Measurements from ENCODE around the gene IL4R.

IL4R gene

GRCh38 chr16:27303256-27304100 is 10.3 kb upstream of the IL4R start:
- Histone ChIP-seq H3K4me3 (no peak overlapping the region), H3K27ac (no peak overlapping the region), H3K9ac (no peak overlapping the region), H3K4me2 (no peak overlapping the region), H3K9me3 (peaks cover 4% of the 10 kb centered on the region; the same call in 1 of the 2 replicates), H4K20me1 (no peaks in the 10 kb centered on the region), H3K4me1 (0 out of 2 replicates have a peak, but pooled peaks cover 5% of the 10 kb centered on the region), H3K36me3 (no peaks in the 10 kb centered on the region), H3K27me3 (no peaks in the 10 kb centered on the region)
- no peak for TF ChIP-seq Cebpa-rat (IDR thresholded peaks at IDR 0.05)

DNA sequence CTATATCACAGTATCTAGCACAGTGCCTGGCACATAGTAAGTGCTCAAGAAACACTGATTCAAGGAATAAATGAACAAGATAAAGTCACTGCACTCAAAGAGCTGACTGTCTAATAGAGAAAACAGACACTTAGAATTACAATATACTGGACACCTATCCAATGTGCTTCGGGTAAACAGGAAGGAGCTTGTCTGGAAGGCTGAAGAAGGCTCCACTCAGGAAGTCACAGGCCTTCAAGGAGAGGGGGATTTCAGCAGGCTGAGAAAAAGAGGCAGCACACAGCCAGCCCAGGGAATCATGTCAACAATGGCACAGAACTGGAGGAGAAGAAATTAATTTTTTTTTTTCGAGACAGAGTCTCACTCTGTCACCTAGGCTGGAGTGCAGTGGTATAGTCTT is 9.7 kb upstream of the IL4R start:
- TF ChIP-seq Cebpa-rat (IDR thresholded peaks at IDR 0.05), result no peak
- Histone ChIP-seq H3K27ac (no peak overlapping the region), H4K20me1 (no peaks in the 10 kb centered on the region), H3K4me2 (no peak overlapping the region), H3K4me3 (no peak overlapping the region), H3K9ac (no peak overlapping the region), H3K9me3 (peaks cover 4% of the 10 kb centered on the region; the same call in 1 of the 2 replicates), H3K27me3 (no peaks in the 10 kb centered on the region), H3K4me1 (0 out of 2 replicates have a peak, but pooled peaks cover 5% of the 10 kb centered on the region), H3K36me3 (no peaks in the 10 kb centered on the region)

DNA sequence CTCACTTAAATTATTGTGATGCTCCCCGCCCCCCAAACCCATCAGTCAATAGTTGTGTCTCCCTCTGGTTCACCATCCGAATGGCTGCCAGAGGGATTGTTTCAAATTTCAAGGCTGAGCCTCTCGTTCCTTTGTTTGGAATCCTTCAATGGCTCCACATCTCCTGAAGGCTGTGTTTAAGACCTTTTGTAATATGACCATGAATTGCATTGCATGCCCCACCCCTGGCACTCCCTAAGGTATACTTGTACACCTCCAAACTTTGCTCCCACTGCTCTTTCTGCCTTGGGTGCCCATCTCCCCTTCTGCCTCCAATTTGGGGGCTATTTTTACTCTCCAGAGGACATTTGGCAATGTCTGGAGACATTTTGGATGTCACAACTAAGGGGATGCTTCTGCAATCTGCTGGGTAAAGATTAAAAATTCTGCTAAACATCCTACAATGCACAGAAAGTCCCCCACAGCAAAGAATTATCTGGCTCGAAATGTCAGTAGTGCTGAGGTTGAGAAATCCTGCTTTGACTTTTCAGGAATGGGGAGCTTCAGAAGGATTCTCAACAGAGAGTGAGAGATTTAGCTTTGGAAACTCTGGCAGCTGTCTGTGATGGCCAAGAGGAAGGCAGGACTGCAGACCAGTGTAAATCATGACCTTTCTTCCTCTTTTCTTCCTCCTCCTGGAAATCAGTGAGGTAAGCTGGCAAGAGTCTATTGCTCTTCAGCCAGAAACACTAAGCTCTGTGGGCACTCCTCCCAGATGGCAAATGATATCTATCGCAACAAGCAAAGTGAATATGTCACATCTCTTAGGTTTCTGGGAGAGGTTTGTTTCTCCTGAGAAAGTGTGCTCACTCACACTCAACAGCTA is 8.7 kb upstream of the IL4R start:
- no peaks in the 10 kb centered on the region for H3K27me3 ChIP-seq
- H3K27ac ChIP-seq, result no peak overlapping the region
- H4K20me1 ChIP-seq, result no peaks in the 10 kb centered on the region
- no peak overlapping the region for H3K9ac ChIP-seq
- H3K4me1 ChIP-seq, result 0 out of 2 replicates have a peak, but pooled peaks cover 5% of the 10 kb centered on the region
- H3K9me3 ChIP-seq, result peaks cover 4% of the 10 kb centered on the region; the same call in 1 of the 2 replicates
- no peak overlapping the region for H3K4me2 ChIP-seq
- TF ChIP-seq Cebpa-rat (IDR thresholded peaks at IDR 0.05), result no peak
- H3K4me3 ChIP-seq, result no peak overlapping the region
- H3K36me3 ChIP-seq, result no peaks in the 10 kb centered on the region

GRCh38 chr16:27305839-27306442 is 7.8 kb upstream of the IL4R start:
- Histone ChIP-seq H3K9me3 (peaks cover 4% of the 10 kb centered on the region; the same call in 1 of the 2 replicates), H3K27me3 (no peaks in the 10 kb centered on the region), H3K27ac (no peak overlapping the region), H3K4me1 (0 out of 2 replicates have a peak, but pooled peaks cover 5% of the 10 kb centered on the region), H3K4me2 (no peak overlapping the region), H3K36me3 (no peaks in the 10 kb centered on the region), H3K4me3 (no peak overlapping the region), H4K20me1 (no peaks in the 10 kb centered on the region), H3K9ac (no peak overlapping the region)
- no peak for TF ChIP-seq Cebpa-rat (IDR thresholded peaks at IDR 0.05)

DNA sequence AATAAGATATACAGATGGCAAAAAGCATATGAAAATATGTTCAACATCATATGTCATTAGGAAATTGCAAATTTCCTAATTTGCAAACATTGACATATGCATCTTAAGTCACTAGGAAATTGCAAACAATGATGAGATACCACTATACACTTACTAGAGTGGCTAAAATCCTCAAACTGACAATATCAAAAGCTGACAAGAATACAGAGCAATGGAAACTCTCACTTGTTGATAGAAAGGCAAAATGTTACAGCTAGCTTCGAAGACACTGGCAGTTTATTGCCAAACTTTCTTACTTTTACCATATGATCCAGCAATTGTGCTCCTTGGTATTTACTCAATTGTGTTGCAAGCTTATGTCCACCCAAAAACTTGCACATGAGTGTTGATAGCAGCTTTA is 5.0 kb upstream of the IL4R start:
- Histone ChIP-seq H4K20me1 (no peaks in the 10 kb centered on the region), H3K9ac (no peak overlapping the region), H3K9me3 (peaks cover 4% of the 10 kb centered on the region; the same call in 1 of the 2 replicates), H3K4me2 (no peak overlapping the region), H3K4me1 (peaks cover 5% of the 10 kb centered on the region; the same call in 1 of the 2 replicates), H3K4me3 (no peak overlapping the region), H3K27ac (no peak overlapping the region), H3K27me3 (no peaks in the 10 kb centered on the region), H3K36me3 (no peaks in the 10 kb centered on the region)
- TF ChIP-seq Cebpa-rat (IDR thresholded peaks at IDR 0.05), result no peak

- Histone ChIP-seq H3K9me3 (peaks cover 4% of the 10 kb centered on the region; the same call in 1 of the 2 replicates), H3K4me3 (no peak overlapping the region), H3K9ac (no peak overlapping the region), H3K27me3 (peaks cover 6% of the 10 kb centered on the region; the same call in 1 of the 2 replicates), H3K36me3 (no peaks in the 10 kb centered on the region), H3K27ac (no peak overlapping the region), H4K20me1 (peaks cover 15% of the 10 kb centered on the region), H3K4me2 (no peak overlapping the region), H3K4me1 (peaks cover 21% of the 10 kb centered on the region)
- TF ChIP-seq Cebpa-rat (IDR thresholded peaks at IDR 0.05), result no peak
These were observed 3.0 kb upstream of the IL4R start for GRCh38 chr16:27310576-27311447.

GRCh38 chr16:27311448-27311830 is 2.3 kb upstream of the IL4R start:
- Histone ChIP-seq H3K4me3 (no peak overlapping the region), H3K4me1 (peaks cover 28% of the 10 kb centered on the region), H3K27ac (no peak overlapping the region), H3K27me3 (peaks cover 6% of the 10 kb centered on the region; the same call in 1 of the 2 replicates), H3K9ac (no peak overlapping the region), H3K9me3 (peaks cover 4% of the 10 kb centered on the region; the same call in 1 of the 2 replicates), H3K36me3 (no peaks in the 10 kb centered on the region), H4K20me1 (peaks cover 21% of the 10 kb centered on the region), H3K4me2 (no peak overlapping the region)
- no peak for TF ChIP-seq Cebpa-rat (IDR thresholded peaks at IDR 0.05)

- H3K9ac ChIP-seq, result no peak overlapping the region
- peaks cover 28% of the 10 kb centered on the region for H3K4me1 ChIP-seq
- H3K27me3 ChIP-seq, result peaks cover 6% of the 10 kb centered on the region; the same call in 1 of the 2 replicates
- H3K4me2 ChIP-seq, result no peak overlapping the region
- no peaks in the 10 kb centered on the region for H3K36me3 ChIP-seq
- no peak for TF ChIP-seq Cebpa-rat (IDR thresholded peaks at IDR 0.05)
- no peak overlapping the region for H3K27ac ChIP-seq
- H3K9me3 ChIP-seq, result peaks cover 4% of the 10 kb centered on the region; the same call in 1 of the 2 replicates
- no peak overlapping the region for H3K4me3 ChIP-seq
- peaks cover 26% of the 10 kb centered on the region for H4K20me1 ChIP-seq
These were observed 1.9 kb upstream of the IL4R start for GRCh38 chr16:27311897-27312303.

Data from BLaER1 (cell line).